ENCODE data around the gene IL11RA.

The IL11RA gene

DNA sequence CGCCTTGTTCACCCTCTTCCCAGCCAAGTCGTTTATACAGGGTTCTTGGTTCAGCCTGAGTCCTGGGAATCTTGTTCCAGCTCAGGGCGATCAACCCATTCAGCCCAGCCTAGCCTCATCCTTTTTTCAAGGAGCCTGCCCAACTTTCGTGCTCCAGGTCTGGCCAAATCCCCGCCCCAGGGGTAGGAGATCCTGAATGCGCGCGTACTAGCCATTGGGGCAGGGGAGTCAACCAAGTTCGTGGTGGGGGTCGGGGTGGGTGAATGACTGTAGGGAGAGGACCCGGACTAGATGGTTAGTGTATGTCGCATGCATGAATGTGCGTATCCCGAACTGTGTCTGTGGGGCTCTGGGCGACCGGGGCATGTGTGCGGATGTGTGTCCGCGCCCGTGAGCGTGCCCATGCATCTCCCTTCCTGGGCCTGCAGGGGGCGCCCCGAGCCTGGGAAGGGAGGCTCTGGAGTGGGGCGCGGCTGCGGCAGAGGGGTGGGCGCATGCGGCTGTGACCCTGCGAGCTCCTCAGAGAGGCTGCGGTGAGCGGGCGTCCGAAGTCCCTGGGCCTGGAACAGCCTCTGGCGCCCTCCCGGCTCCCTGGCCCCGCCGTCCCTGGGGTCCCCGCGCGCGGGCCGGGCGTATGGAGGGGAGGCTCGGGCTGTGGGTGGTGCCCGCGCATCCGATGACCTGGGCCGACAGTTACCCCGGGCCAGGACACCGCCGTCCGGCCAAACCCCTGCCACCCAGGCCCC, 49.2 kb downstream of the IL11RA start:
- Histone ChIP-seq H3K9ac (ENCODE audit: low read length) (peak overlapping the region; percentile 46), H4K20me1 (ENCODE audit: low read depth, low read length) (no peaks in the 10 kb centered on the region), H3K9me3 (ENCODE audit: insufficient read depth, low read length) (no peaks in the 10 kb centered on the region), H2AFZ (ENCODE audit: low read depth, low read length, severe bottlenecking) (peak overlapping the region; percentile 85), H3K27ac (ENCODE audit: low read depth, low read length) (no peak overlapping the region), H3F3A (ENCODE audit: insufficient read depth) (no peaks in the 10 kb centered on the region), H3K27me3 (ENCODE audit: low read length) (no peaks in the 10 kb centered on the region), H3K4me2 (ENCODE audit: low read depth, low read length, poor library complexity, severe bottlenecking) (peak overlapping the region; percentile 57), H3K9me2 (replicated peaks; ENCODE audit: insufficient read depth, low read length) (no peaks in the 10 kb centered on the region), H3K79me2 (ENCODE audit: insufficient read depth, low read length) (no peaks in the 10 kb centered on the region), H3K4me3 (ENCODE audit: insufficient read depth, low read length, poor library complexity, severe bottlenecking) (peak overlapping the region; percentile 43), H3K36me3 (ENCODE audit: low read length) (no peaks in the 10 kb centered on the region)
- TF ChIP-seq, protein P1, sequence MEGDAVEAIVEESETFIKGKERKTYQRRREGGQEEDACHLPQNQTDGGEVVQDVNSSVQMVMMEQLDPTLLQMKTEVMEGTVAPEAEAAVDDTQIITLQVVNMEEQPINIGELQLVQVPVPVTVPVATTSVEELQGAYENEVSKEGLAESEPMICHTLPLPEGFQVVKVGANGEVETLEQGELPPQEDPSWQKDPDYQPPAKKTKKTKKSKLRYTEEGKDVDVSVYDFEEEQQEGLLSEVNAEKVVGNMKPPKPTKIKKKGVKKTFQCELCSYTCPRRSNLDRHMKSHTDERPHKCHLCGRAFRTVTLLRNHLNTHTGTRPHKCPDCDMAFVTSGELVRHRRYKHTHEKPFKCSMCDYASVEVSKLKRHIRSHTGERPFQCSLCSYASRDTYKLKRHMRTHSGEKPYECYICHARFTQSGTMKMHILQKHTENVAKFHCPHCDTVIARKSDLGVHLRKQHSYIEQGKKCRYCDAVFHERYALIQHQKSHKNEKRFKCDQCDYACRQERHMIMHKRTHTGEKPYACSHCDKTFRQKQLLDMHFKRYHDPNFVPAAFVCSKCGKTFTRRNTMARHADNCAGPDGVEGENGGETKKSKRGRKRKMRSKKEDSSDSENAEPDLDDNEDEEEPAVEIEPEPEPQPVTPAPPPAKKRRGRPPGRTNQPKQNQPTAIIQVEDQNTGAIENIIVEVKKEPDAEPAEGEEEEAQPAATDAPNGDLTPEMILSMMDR (IDR thresholded peaks at IDR 0.05; ENCODE audit: insufficient read depth, low read length, poor library complexity, severe bottlenecking), result peak; percentile 94
- no peak for TF ChIP-seq EZH2phosphoT487 (conservative IDR thresholded peaks at IDR 0.05; ENCODE audit: low read length)

DNA sequence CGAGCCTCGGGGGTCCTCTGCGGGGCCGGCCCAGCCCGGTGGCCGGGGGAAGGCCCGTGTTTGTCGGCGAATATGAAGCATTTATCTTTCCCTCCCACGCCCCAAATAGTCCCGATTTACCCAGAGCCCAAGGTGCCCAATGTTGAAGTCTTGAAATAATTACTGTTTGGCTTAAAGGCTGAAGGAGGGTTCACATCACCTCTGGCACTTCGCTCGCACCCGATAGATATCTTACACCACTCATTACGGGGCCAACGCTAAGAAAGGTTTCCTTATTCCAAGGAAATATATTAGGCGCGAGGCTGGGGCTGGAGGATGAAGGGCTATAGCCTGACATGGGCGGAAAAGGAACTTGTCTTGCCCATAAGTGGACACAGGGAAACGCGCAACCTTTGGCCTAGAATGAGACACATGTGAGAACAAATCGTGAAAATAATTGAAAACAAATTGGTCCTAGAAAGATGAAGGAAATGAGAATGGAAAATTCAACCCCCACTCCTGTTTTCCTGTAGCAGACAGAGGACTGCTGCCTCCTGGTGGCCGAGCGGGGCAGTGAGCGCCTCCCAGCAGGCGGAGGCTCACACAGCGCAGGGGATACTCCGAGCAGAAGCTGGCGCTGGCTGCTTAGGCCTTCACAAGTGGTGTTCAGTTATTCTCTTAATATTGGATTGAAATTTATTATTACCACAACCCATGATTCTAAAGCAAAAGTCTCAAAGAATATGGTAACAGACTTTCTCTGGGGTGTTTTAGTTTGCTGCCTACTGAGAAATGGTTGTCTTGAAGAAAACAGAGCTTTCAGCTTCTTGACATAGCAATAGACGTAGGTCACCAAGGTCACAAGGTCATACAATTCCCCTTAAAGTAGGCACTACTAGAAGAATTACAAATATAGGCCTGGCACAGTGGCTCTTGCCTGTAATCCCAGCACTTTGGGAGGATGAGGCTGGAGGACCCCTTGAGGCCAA, 50.1 kb downstream of the IL11RA start:
- Histone ChIP-seq H3K27me3 (ENCODE audit: low read length) (no peaks in the 10 kb centered on the region), H3K4me3 (ENCODE audit: insufficient read depth, low read length, poor library complexity, severe bottlenecking) (peak overlapping the region; percentile 43), H3K27ac (ENCODE audit: low read depth, low read length) (no peak overlapping the region), H3K79me2 (ENCODE audit: insufficient read depth, low read length) (no peaks in the 10 kb centered on the region), H3K36me3 (ENCODE audit: low read length) (no peaks in the 10 kb centered on the region), H3K4me2 (ENCODE audit: low read depth, low read length, poor library complexity, severe bottlenecking) (peak overlapping the region; percentile 57), H3F3A (ENCODE audit: insufficient read depth) (no peaks in the 10 kb centered on the region), H3K9me2 (replicated peaks; ENCODE audit: insufficient read depth, low read length) (no peaks in the 10 kb centered on the region), H2AFZ (ENCODE audit: low read depth, low read length, severe bottlenecking) (peak overlapping the region; percentile 85), H4K20me1 (ENCODE audit: low read depth, low read length) (no peaks in the 10 kb centered on the region), H3K9me3 (ENCODE audit: insufficient read depth, low read length) (no peaks in the 10 kb centered on the region), H3K9ac (ENCODE audit: low read length) (peak overlapping the region; percentile 46)
- no peak for TF ChIP-seq EZH2phosphoT487 (conservative IDR thresholded peaks at IDR 0.05; ENCODE audit: low read length)
- TF ChIP-seq, protein P1 (IDR thresholded peaks at IDR 0.05; ENCODE audit: insufficient read depth, low read length, poor library complexity, severe bottlenecking), result peak; percentile 99

DNA sequence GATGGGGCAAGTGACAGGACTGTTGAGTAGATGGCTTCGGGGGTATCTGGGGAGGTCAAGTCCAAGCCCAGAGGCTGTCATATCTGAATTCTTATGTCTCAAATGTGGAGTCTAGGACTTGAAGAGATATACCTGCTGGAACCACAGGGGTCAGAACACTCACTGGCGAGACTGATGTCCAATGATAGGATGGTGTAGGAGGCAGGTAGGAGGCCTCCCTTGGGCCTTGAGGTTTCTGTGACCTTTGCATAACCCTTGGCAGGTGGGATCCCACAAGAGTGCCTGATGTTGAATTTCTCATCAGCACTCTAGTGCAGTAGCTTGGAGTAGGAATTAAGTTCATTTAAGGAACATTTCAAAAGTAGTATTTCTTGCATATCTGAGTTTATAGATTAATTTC, 55.1 kb downstream of the IL11RA start:
- H3K79me2 ChIP-seq (ENCODE audit: insufficient read depth, low read length), result no peaks in the 10 kb centered on the region
- TF ChIP-seq EZH2phosphoT487 (conservative IDR thresholded peaks at IDR 0.05; ENCODE audit: low read length), result no peak
- TF ChIP-seq, protein P1 (IDR thresholded peaks at IDR 0.05; ENCODE audit: insufficient read depth, low read length, poor library complexity, severe bottlenecking), result no peak
- H3K27ac ChIP-seq (ENCODE audit: low read depth, low read length), result no peak overlapping the region
- H3K4me2 ChIP-seq (ENCODE audit: low read depth, low read length, poor library complexity, severe bottlenecking), result no peak overlapping the region
- no peaks in the 10 kb centered on the region for H3K9me3 ChIP-seq (ENCODE audit: insufficient read depth, low read length)
- no peak overlapping the region for H2AFZ ChIP-seq (ENCODE audit: low read depth, low read length, severe bottlenecking)
- no peaks in the 10 kb centered on the region for H3K9me2 ChIP-seq (replicated peaks; ENCODE audit: insufficient read depth, low read length)
- no peaks in the 10 kb centered on the region for H3K27me3 ChIP-seq (ENCODE audit: low read length)
- H4K20me1 ChIP-seq (ENCODE audit: low read depth, low read length), result no peaks in the 10 kb centered on the region
- no peak overlapping the region for H3K9ac ChIP-seq (ENCODE audit: low read length)
- H3K4me3 ChIP-seq (ENCODE audit: insufficient read depth, low read length, poor library complexity, severe bottlenecking), result no peak overlapping the region
- no peaks in the 10 kb centered on the region for H3K36me3 ChIP-seq (ENCODE audit: low read length)
- no peaks in the 10 kb centered on the region for H3F3A ChIP-seq (ENCODE audit: insufficient read depth)
